HG02840 (cell line): Measurements from ENCODE around the gene CD46.
A peak's percentile ranks its signal among the peaks of the same experiment; 100 is the strongest.

Experiments used
- ATAC-seq: cut with Tn5 transposase; IDR thresholded peaks from one replicate; pipeline ENCODE4 v1.9.1; 2021; ENCODE audit warnings: mild to moderate bottlenecking, moderate library complexity, moderate number of reproducible peaks; ENCODE audit not compliant: unreplicated experiment, low FRiP score

CD46 gene

DNA sequence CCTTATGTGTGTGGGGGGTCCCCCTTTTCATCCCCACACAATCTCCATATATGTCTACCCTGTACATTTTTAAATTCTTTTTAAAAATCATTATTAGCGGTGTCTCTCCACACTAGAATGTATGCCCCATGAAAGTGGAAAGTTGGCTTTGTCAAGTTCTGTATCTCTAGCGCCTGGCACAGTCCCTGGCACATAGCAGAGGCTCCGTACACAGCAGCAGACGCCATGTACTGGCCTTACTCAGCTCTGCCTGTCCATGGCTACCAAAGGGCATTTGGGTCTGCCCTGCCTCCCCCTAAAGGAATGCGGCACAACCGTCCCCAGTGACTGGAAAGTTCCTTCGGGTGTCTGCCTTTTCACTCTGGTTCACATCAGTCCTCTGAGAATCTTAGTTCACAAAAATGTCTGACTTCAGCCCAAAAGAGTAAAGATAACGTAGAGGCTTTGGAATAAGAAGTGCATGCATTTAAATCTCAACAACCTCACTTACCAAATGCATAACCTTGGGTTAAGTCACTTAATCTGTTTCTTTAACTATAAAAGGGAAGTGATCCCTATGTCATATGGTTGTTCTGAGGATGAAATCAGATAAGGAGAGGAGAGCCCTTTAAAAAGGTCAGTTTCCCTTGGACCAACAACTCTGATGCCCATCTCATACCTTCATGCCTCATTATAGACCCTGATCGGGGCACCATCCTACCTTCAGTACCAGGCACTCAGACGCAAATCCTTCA is 61.1 kb downstream of the CD46 start:
- no peak for ATAC-seq

GRCh38 chr1:207813512-207813881 is 61.6 kb downstream of the CD46 start:
- ATAC-seq, result no peak

- no peak for ATAC-seq
These were observed 62.1 kb downstream of the CD46 start for GRCh38 chr1:207813946-207814345.

- ATAC-seq, result no peak
These were observed 62.6 kb downstream of the CD46 start for GRCh38 chr1:207814469-207814868.

DNA sequence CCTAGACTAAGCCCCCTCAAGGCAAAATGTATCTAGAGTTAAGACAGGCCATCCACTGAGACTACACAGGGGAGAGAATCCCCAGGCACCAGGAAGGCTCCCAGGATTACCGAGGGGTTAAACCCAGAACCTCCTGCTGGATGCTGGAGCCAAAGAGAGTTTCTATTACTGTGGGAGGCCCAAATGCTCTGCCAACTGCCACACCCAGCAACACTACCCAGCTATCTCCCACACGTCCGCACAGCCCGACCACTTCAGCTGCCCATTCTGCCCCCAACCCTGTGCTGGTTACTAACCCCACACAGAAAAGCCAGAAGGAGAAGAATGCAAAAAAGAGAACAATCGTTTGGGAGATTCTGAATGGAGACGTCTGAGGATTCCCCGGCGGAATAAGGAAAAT is 63.6 kb downstream of the CD46 start:
- ATAC-seq, result no peak

GRCh38 chr1:207815913-207816291 is 64.0 kb downstream of the CD46 start:
- ATAC-seq, result no peak

- no peak for ATAC-seq
These were observed 65.3 kb downstream of the CD46 start for GRCh38 chr1:207817166-207817565.

- no peak for ATAC-seq
These were observed 66.2 kb downstream of the CD46 start for GRCh38 chr1:207817778-207818751.

GRCh38 chr1:207818971-207819451 is 67.2 kb downstream of the CD46 start:
- no peak for ATAC-seq

- no peak for ATAC-seq
These were observed 69.0 kb downstream of the CD46 start for GRCh38 chr1:207820568-207821463.

- ATAC-seq, result no peak
These were observed 69.7 kb downstream of the CD46 start for GRCh38 chr1:207821464-207822045.

GRCh38 chr1:207822124-207822601 is 70.3 kb downstream of the CD46 start:
- peak; percentile 34 for ATAC-seq

- ATAC-seq, result peak; percentile 59
These were observed 71.0 kb downstream of the CD46 start for GRCh38 chr1:207822602-207823451.

GRCh38 chr1:207823531-207823879 is 71.7 kb downstream of the CD46 start:
- no peak for ATAC-seq

- peak; percentile 23 for ATAC-seq
These were observed 72.2 kb downstream of the CD46 start for GRCh38 chr1:207823880-207824566.

- ATAC-seq, result no peak
These were observed 73.0 kb downstream of the CD46 start for GRCh38 chr1:207824691-207825408.

- no peak for ATAC-seq
These were observed 73.5 kb downstream of the CD46 start for GRCh38 chr1:207825409-207825695.
